GM18870 (cell line): ENCODE measurements around the gene C15orf39.
"Not testable (repeated sequence)": the region's sequence is repeated elsewhere in the genome, so short reads cannot be mapped to it uniquely, and the experiment has no call there.

Experiments used
- ATAC-seq: cut with Tn5 transposase; IDR thresholded peaks from one replicate; pipeline ENCODE4 v1.9.1; 2021; ENCODE audit warnings: moderate library complexity; ENCODE audit not compliant: unreplicated experiment

C15orf39 gene

DNA sequence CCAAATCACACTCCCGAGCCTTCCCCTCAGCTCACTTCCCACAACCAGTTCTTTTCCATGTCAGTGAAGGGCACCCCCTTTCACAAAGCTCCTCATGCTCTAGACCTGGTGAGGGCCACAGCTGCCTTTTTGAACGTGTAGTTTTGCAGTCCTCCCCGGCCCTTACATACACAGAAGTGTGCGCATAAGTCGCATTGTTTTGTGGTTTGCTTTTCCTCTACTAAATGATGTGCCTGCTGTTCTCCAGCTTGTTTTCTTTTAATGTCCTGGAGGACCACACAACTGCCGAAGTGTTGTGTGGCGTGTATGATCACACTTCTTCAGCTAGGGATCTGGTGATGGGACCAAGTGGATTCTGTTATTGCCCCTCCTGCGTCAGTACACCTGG, 7.6 kb downstream of the C15orf39 start:
- ATAC-seq, result no peak

DNA sequence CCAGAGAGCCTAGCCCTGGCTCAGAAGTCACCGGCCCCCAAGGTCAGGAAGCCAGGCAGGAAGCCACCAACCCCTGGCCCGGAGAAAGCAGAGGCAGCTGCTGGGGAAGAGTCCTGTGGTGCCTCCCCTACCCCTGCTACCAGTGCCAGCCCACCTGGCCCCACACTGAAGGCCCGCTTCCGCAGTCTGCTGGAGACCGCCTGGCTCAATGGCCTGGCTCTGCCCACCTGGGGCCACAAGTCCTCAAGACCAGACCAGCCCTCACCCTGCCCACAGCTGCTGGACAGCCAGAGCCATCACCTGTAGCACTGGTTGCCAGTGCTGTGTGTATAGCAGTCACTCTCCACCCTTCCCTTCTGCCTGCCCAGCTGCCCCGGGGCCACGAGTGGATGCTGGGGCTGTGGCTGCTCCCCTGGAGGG, 9.1 kb downstream of the C15orf39 start:
- no peak for ATAC-seq

DNA sequence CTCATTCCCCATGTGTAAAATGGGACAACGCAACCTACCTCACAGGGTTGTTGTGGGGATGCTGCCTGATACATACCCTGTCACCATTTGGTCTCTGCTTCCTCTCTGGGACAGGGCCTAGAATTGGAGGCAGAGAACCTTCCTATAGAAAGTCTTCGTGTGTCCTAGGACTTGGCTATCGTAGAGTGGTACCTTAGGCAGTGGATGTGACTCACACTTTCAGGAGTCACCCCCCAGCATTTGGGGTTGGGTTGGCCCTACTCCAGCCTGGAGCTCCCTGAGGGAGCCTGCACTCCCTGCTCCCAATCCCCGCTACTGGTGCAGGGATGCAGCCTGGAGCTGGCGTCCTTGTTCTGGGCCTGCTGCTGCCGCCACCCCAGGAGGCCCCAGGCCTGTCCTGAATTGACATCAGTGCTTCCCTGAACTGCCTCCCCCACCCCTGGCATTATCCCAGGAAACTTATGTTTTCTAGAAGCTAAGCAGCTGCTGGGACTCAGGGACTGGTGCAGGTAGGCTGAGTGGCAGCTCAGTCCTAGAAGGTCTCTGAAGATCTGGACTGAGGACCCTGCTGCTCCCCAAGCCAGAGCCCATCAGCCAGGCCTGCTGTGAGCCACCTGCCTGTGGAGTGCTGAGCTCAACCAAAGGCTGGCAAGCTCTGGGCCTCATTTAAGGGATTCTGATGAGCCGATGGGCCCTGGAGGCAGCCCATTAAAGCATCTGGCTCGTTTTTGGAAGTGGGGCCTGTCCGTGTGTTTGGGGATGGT, 9.9 kb downstream of the C15orf39 start:
- no peak for ATAC-seq

- ATAC-seq, result no peak
These were observed 10.6 kb downstream of the C15orf39 start for GRCh38 chr15:75212200-75212858.

- ATAC-seq, result no peak
These were observed 11.6 kb downstream of the C15orf39 start for GRCh38 chr15:75213212-75213767.

GRCh38 chr15:75213768-75214221, 12.1 kb downstream of the C15orf39 start:
- ATAC-seq, result no peak

- ATAC-seq, result no peak
These were observed 12.8 kb downstream of the C15orf39 start for GRCh38 chr15:75214293-75215096.

GRCh38 chr15:75215107-75216004, 13.7 kb downstream of the C15orf39 start:
- no peak for ATAC-seq

GRCh38 chr15:75217012-75217411, 15.3 kb downstream of the C15orf39 start:
- ATAC-seq, result no peak

DNA sequence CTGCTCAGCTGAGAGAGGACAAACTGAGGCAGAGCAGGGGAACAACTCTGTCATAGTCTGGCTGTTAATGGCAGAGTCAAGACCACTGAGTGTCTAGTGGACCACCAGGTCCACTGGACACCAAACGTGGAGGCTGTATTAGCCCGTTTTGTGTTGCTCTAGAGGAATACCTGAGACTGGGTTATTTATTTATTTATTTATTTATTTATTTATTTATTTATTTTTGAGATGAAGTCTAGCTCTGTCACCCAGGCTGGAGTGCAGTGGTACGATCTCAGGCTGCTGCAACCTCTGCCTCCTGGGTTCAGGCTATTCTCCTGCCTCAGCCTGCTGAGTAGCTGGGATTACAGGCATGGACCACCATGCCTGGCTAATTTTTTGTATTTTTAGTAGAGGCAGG, 15.9 kb downstream of the C15orf39 start:
- ATAC-seq, result not testable (repeated sequence)

- ATAC-seq, result not testable (repeated sequence)
These were observed 17.8 kb downstream of the C15orf39 start for GRCh38 chr15:75219507-75219929.

- ATAC-seq, result no peak
These were observed 22.0 kb downstream of the C15orf39 start for GRCh38 chr15:75223688-75224087.

GRCh38 chr15:75224281-75224680, 22.6 kb downstream of the C15orf39 start:
- ATAC-seq, result no peak

DNA sequence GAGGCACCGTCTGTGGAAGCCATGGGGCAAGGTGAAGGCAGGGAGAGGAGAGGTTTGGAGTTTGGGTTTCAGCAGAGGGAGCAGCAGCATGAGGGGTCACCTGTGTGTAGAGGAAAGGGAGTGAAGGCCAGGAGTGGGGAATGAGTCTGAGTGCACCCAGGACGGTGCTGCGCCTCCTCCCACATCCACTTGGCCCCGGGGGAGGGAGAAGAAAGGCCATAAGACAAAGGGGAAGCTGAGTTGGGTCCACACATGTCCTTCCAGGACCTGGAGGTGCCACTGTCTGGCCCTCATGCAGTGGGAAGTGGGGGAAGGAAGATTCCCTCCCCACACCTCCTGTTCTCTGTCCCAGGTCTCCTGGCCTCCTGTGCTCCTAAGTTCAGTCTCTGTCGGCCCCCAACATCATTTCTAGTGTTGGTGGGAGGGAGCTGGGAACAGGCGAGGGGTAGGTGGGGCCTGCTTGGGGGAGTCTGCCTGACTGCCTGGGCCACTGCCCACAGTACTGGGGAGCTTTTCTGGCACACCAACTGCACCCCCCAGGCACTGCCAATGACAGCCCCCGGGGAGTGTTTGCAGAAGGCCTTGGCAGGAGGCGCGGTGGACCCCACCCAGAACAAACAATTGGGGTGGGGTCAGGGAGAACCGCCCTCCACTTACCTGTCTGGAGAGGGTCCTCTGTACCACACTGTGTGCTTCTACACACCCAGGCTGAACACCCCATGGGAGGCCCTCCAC, 23.6 kb downstream of the C15orf39 start:
- ATAC-seq, result not testable (repeated sequence)

DNA sequence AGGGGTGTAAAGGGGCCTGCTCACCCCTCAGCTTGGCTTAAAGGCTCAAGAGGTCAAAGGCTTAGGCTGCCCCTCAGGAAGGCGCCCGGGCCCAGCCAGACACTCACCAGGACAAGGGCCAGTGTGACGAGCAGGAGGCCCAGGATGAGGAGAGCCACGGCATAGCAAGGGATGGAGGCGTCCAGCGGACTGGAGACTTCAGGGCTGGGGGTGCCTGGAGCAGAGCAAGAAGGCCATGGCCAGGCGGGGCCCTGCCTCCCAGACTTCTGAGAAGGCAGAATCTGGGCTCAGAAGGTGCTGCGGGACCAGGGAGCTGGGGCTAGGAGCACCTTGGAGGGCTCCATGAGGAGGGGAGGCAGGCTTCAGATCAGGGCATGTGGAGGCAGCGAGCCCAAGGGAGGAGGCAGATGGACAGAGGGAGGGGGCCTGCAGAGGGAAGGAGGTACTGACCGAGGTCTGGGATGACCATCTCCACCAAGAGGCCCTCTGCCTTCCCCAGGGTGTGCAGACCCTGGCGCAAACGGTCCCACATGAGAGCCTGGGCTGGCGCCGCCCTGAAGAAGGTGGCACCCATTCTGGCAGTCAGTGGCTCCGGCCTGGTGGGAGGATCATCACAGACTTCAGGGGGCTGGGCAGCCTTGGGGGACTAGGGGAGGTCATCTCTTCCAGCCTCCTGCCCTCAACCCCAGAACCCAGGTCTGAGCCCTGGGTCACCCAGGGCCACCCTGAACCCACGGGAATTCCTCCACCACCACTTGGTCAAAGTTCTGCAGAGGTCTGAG, 24.5 kb downstream of the C15orf39 start:
- ATAC-seq, result no peak

DNA sequence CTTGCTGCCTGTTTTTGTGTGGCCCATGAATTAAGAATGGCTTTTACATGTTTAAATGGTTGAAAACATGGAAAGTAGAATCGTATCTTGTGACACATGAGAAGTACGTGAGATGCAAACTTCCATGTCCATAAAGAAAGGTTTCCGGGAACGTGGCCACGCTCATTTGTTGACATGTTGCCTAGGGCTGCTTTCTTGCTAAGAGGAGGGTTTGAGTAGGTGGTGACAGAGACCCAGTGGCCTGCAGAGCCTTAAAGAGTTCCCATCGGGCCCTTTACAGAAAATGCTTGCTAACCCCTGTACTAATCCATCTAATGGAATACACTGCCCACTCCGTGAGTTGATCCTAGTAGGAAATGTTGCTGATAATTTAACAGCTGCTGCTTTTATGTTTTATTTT, 25.4 kb downstream of the C15orf39 start:
- ATAC-seq, result not testable (repeated sequence)

GRCh38 chr15:75227663-75228280, 26.1 kb downstream of the C15orf39 start:
- no peak for ATAC-seq

DNA sequence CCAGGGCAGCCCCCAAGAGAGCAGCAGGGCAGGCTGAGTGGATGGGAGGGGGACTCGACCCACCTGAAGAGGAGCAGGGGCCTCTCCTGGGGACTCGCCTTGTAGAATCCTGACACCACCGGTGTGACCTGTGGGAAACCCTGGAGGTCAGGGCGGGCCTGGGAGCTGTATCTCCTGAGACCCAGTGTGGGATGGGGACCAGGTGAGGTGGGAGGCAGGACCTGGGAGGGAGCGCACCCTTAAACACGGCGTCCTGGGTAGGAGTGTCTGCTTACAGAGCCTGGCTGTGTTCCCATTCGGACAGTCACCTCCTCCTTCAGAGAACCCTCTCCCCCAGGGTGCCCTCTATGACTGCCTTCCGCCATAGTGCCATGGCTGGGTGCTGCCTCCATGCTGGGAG, 27.1 kb downstream of the C15orf39 start:
- no peak for ATAC-seq
